IMR-90 (cell line): ENCODE measurements around the gene CETP. TPM values are rescaled to one million over a fixed set of nuclear protein-coding genes. Genes with fewer than 3 reads are reported as not detected.

Experiments
- ATAC-seq: fragments of 200-7000 bp; cut with Tn5 transposase; 2 replicates; pipeline ENCODE4 v1.9.1; 2020; ENCODE audit warnings: low read depth, mild to moderate bottlenecking, moderate library complexity
- BruUV-seq: library from RNA; stranded (reverse); fragments of 400-500 nt; replicated peaks from 2 replicates; lab custom pipeline; 2021; lab: Mats Ljungman, UMichigan
- CTCF ChIA-PET: fragments of 300-600 bp; formaldehyde crosslinking; extraction: SDS; loops from one replicate; lab custom pipeline; 2021; ENCODE audit warnings: antibody characterized with exemption; lab: Yijun Ruan, JAX
- POLR2A ChIA-PET: fragments of 300-600 bp; sonication (Branson Sonifier 250); formaldehyde crosslinking; loops from one replicate; lab custom pipeline; 2022; ENCODE audit warnings: antibody characterized with exemption; ENCODE audit not compliant: unreplicated experiment; lab: Charles Lee
- DNase-seq: peaks from one replicate; pipeline ENCODE4 v3.0.0; 2013
- H2AFZ ChIP-seq: replicated peaks from 2 replicates; pipeline ENCODE3; 2013; ENCODE audit warnings: low read length, mild to moderate bottlenecking; ENCODE audit not compliant: poor library complexity
- H2AK5ac ChIP-seq: 2 replicates; pipeline ENCODE4 v1.6.1; 2013; ENCODE audit warnings: low read depth, low read length, inconsistent platforms
- H2AK9ac ChIP-seq: replicated peaks from 2 replicates; pipeline ENCODE3; 2013; ENCODE audit warnings: mild to moderate bottlenecking, low read depth, low read length, moderate library complexity; ENCODE audit not compliant: poor library complexity
- H2BK120ac ChIP-seq: 2 replicates; pipeline ENCODE4 v1.6.1; 2013; ENCODE audit warnings: low read depth, low read length, inconsistent platforms
- H2BK15ac ChIP-seq: 3 replicates; pipeline ENCODE4 v1.6.1; 2013; ENCODE audit warnings: low read depth, low read length, inconsistent platforms
- H2BK20ac ChIP-seq: 2 replicates; pipeline ENCODE4 v1.6.1; 2013; ENCODE audit warnings: low read depth, mild to moderate bottlenecking, inconsistent platforms, low read length, moderate library complexity
- H2BK5ac ChIP-seq: 2 replicates; pipeline ENCODE4 v1.6.1; 2013; ENCODE audit warnings: mild to moderate bottlenecking, low read depth, low read length, inconsistent platforms; ENCODE audit not compliant: poor library complexity, severe bottlenecking
- H3K14ac ChIP-seq: replicated peaks from 2 replicates; pipeline ENCODE4 v1.6.1; 2013; ENCODE audit warnings: low read depth, low read length, inconsistent platforms
- H3K18ac ChIP-seq: 2 replicates; pipeline ENCODE4 v1.6.1; 2013; ENCODE audit warnings: low read depth, low read length, control low read depth
- H3K23ac ChIP-seq: 2 replicates; pipeline ENCODE4 v1.6.1; 2013; ENCODE audit warnings: low read depth, low read length, inconsistent platforms
- H3K27ac ChIP-seq: 2 replicates; pipeline ENCODE4 v1.5.1; 2013; ENCODE audit warnings: mild to moderate bottlenecking, control low read depth, low read length; ENCODE audit not compliant: insufficient read depth
- H3K27me3 ChIP-seq: 2 replicates; pipeline ENCODE4 v1.6.1; 2013; ENCODE audit warnings: low read length; ENCODE audit not compliant: control insufficient read depth, insufficient read depth
- H3K36me3 ChIP-seq: 2 replicates; pipeline ENCODE4 v1.6.1; 2013; ENCODE audit warnings: low read length, mixed read lengths; ENCODE audit not compliant: control insufficient read depth, insufficient read depth
- H3K4ac ChIP-seq: 2 replicates; pipeline ENCODE4 v1.6.1; 2013; ENCODE audit warnings: low read depth, low read length, inconsistent platforms
- H3K4me1 ChIP-seq: 2 replicates; pipeline ENCODE4 v1.6.1; 2013; ENCODE audit warnings: low read length, mixed read lengths; ENCODE audit not compliant: control insufficient read depth, insufficient read depth
- H3K4me2 ChIP-seq: 2 replicates; pipeline ENCODE4 v1.6.1; 2013; ENCODE audit warnings: low read depth, mild to moderate bottlenecking, control low read depth, low read length, moderate library complexity
- H3K4me3 ChIP-seq: 2 replicates; pipeline ENCODE4 v1.5.1; 2013; ENCODE audit warnings: low read depth, mild to moderate bottlenecking, control low read depth, low read length, moderate library complexity; ENCODE audit not compliant: insufficient read depth
- H3K56ac ChIP-seq: 2 replicates; pipeline ENCODE4 v1.6.1; 2013; ENCODE audit warnings: low read length, inconsistent platforms; ENCODE audit not compliant: insufficient read depth; ENCODE audit errors: extremely low read depth
- H3K79me1 ChIP-seq, 2 experiments: 2 replicates each; pipeline ENCODE4 v1.6.1; 2013; ENCODE audit warnings: low read length in 2 of 2, inconsistent platforms in 1 of 2, low read depth in 1 of 2
- H3K9ac ChIP-seq: 2 replicates; pipeline ENCODE4 v1.6.1; 2013; ENCODE audit warnings: low read depth, low read length, control low read depth
- H3K9me1 ChIP-seq: 2 replicates; pipeline ENCODE4 v1.6.1; 2013; ENCODE audit warnings: low read length, inconsistent platforms; ENCODE audit not compliant: insufficient read depth
- H3K9me3 ChIP-seq: 2 replicates; pipeline ENCODE4 v1.6.1; 2013; ENCODE audit warnings: low read length; ENCODE audit not compliant: control insufficient read depth, insufficient read depth
- H4K20me1 ChIP-seq: 2 replicates; pipeline ENCODE4 v1.6.1; 2013; ENCODE audit warnings: low read length, inconsistent platforms; ENCODE audit not compliant: insufficient read depth
- H4K5ac ChIP-seq: 2 replicates; pipeline ENCODE4 v1.6.1; 2013; ENCODE audit warnings: mild to moderate bottlenecking, low read depth, low read length, control low read depth
- H4K8ac ChIP-seq, 2 experiments: 2 replicates each; pipeline ENCODE4 v1.6.1; 2013; ENCODE audit warnings: low read depth in 2 of 2, low read length in 2 of 2, control low read depth in 1 of 2, inconsistent platforms in 1 of 2
- H4K91ac ChIP-seq: 2 replicates; pipeline ENCODE4 v1.6.1; 2013; ENCODE audit warnings: low read depth, low read length, inconsistent platforms; ENCODE audit not compliant: insufficient read depth
- BHLHE40 ChIP-seq: fragments of 150-350 bp; IDR thresholded peaks from 2 replicates; pipeline ENCODE4 v1.6.1; 2016; ENCODE audit warnings: mild to moderate bottlenecking, low read depth, low read length
- CEBPB ChIP-seq: IDR thresholded peaks from 2 replicates; pipeline ENCODE4 v1.6.1; 2012; ENCODE audit warnings: low read depth, low read length, improper control_type of control experiment
- CHD1 ChIP-seq: IDR thresholded peaks from 2 replicates; pipeline ENCODE4 v1.6.1; 2012; ENCODE audit warnings: low read depth, low read length, improper control_type of control experiment
- FOS ChIP-seq: fragments of 150-350 bp; IDR thresholded peaks from 2 replicates; pipeline ENCODE4 v1.6.1; 2016; ENCODE audit warnings: low read depth, low read length
- MAFK ChIP-seq: IDR thresholded peaks from 2 replicates; pipeline ENCODE4 v1.6.1; 2012; ENCODE audit warnings: low read depth, low read length, improper control_type of control experiment
- MXI1 ChIP-seq: IDR thresholded peaks from 2 replicates; pipeline ENCODE4 v1.6.1; 2012; ENCODE audit warnings: low read depth, mild to moderate bottlenecking, low read length, moderate library complexity, borderline replicate concordance
- POLR2A ChIP-seq: IDR thresholded peaks from 2 replicates; pipeline ENCODE4 v1.6.1; 2012; ENCODE audit warnings: mild to moderate bottlenecking, low read depth, low read length
- RAD21 ChIP-seq: IDR thresholded peaks from 2 replicates; pipeline ENCODE4 v1.6.1; 2012; ENCODE audit warnings: low read length, improper control_type of control experiment
- RCOR1 ChIP-seq: IDR thresholded peaks from 2 replicates; pipeline ENCODE4 v1.6.1; 2012; ENCODE audit warnings: mild to moderate bottlenecking, low read length, improper control_type of control experiment; ENCODE audit not compliant: insufficient replicate concordance
- RFX5 ChIP-seq: IDR thresholded peaks from 2 replicates; pipeline ENCODE4 v1.8.0; 2012; ENCODE audit warnings: low read depth, mild to moderate bottlenecking, low read length, moderate library complexity
- SMC3 ChIP-seq: fragments of 150-350 bp; IDR thresholded peaks from 2 replicates; pipeline ENCODE4 v1.6.1; 2016; ENCODE audit warnings: low read depth, mild to moderate bottlenecking, antibody characterized with exemption, low read length, moderate library complexity
- WGBS, 2 experiments: methylation state at CpG; one replicate each; pipeline versions ENCODE4 v1.1.5 to v1.1.7; 2013; ENCODE audit warnings: missing lambda C conversion rate in 2 of 2; ENCODE audit not compliant: insufficient read length in 1 of 2; ENCODE audit errors: extremely low coverage in 2 of 2; 5-methylcytosine and 5-hydroxymethylcytosine counted together
- dilution Hi-C: fragments of 300-500 bp; cut with HindIII; formaldehyde crosslinking; loops from one replicate; pipeline ENCODE4 v1.14.3; 2018; ENCODE audit warnings: low sequenced_read_pairs; ENCODE audit not compliant: unreplicated experiment
- in situ Hi-C: fragments of 300-500 bp; cut with MboI; formaldehyde crosslinking; loops from 3 replicates; pipeline ENCODE4 v1.14.3; 2019; ENCODE audit warnings: low sequenced_read_pairs, inconsistent platforms, mixed read lengths
- intact Hi-C: fragments of 100-400 bp; cut with micrococcal nuclease; formaldehyde crosslinking; loops from 2 replicates; pipeline ENCODE4 v1.10.0; 2022
- polyA plus RNA-seq, 3 experiments: library from polyadenylated mRNA; depleted of rRNA; stranded (reverse); fragments of >200 nt; gene quantifications; 2 replicates each; pipeline ENCODE4 v1.2.3, GENCODE V29; 2012; ENCODE audit warnings: low replicate concordance in 1 of 3
- total RNA-seq: library from RNA; depleted of rRNA; stranded (reverse); fragments of >200 nt; gene quantifications from 2 replicates; pipeline ENCODE4 v1.2.3, GENCODE V29; 2012
- TF ChIP-seq, protein P1 (sequence below): conservative IDR thresholded peaks from 2 replicates; pipeline ENCODE4 v1.5.1; 2012; ENCODE audit warnings: mild to moderate bottlenecking, low read depth, low read length, improper control_type of control experiment
- TF ChIP-seq, protein P2 (sequence below): fragments of 150-350 bp; IDR thresholded peaks from 2 replicates; pipeline ENCODE4 v1.6.1; 2017; ENCODE audit warnings: mild to moderate bottlenecking, antibody characterized with exemption, low read length, low read depth
- TF ChIP-seq, protein P3 (sequence below): fragments of 150-350 bp; IDR thresholded peaks from 2 replicates; pipeline ENCODE4 v1.6.1; 2016; ENCODE audit warnings: low read depth, mild to moderate bottlenecking, low read length, moderate library complexity, borderline replicate concordance

Gene CETP
- total and polyA plus RNA-seq, 2 of the 4 experiments (the other 2 are of a cell fraction): not detected

DNA sequence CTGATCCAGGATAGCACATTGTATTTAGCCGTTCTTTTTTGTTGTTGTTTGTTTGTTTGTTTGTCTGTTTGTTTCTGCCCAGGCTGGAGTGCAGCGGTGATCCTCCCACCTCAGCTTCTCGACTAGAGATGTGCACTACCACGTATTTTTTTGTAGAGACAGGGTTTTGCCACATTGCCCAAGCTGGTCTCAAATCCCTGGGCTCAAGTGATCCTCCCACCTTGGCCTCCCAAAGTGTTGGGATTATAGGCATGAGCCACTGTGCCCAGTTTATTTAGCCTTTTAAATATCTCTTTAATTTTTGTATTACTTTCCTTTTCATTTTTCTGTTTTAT, 18.4 kb downstream of the CETP start:
- Histone ChIP-seq H3K14ac (no peak overlapping the region), H4K5ac (no peak overlapping the region), H3K4me3 (no peak overlapping the region), H2AFZ (no peak overlapping the region), H3K27ac (no peak overlapping the region), H3K4me1 (peaks cover under 1% of the 10 kb centered on the region), H3K4ac (no peak overlapping the region), H4K91ac (no peak overlapping the region), H3K79me1 (peaks cover 6 to 7% of the 10 kb centered on the region in 2 experiments; a peak in 3 of 4 replicates), H2BK5ac (no peak overlapping the region), H4K8ac (no peak overlapping the region), H2BK20ac (no peak overlapping the region), H3K9me3 (no peaks in the 10 kb centered on the region), H3K36me3 (no peaks in the 10 kb centered on the region), H3K4me2 (no peak overlapping the region), H3K9ac (no peak overlapping the region), H2AK9ac (no peak overlapping the region), H3K56ac (no peak overlapping the region), H3K9me1 (peaks cover 5% of the 10 kb centered on the region), H3K18ac (no peak overlapping the region), H4K20me1 (no peaks in the 10 kb centered on the region), H3K27me3 (peaks cover 2% of the 10 kb centered on the region; the same call in 1 of the 2 replicates), H2BK120ac (no peak overlapping the region), H3K23ac (no peak overlapping the region), H2BK15ac (no peak overlapping the region), H2AK5ac (no peak overlapping the region)
- WGBS, 2 experiments: 35% methylated on average over 2 of the region's 4 CpGs; no CpG with 5 or more reads in 1 of the 2 experiments
- dilution Hi-C loops: no loop called here
- ChIA-PET POLR2A (no interaction called here), CTCF (no interaction called here)
- intact Hi-C loops: no loop called here
- in situ Hi-C loops: no loop called here
- no TSS peak for BruUV-seq
- TF ChIP-seq RFX5 (no peak), BHLHE40 (no peak), CHD1 (no peak), MAFK (no peak), FOS (no peak), RCOR1 (no peak), SMC3 (no peak), MXI1 (no peak), CEBPB (no peak), RAD21 (no peak), POLR2A (no peak)
- TF ChIP-seq, protein P1, sequence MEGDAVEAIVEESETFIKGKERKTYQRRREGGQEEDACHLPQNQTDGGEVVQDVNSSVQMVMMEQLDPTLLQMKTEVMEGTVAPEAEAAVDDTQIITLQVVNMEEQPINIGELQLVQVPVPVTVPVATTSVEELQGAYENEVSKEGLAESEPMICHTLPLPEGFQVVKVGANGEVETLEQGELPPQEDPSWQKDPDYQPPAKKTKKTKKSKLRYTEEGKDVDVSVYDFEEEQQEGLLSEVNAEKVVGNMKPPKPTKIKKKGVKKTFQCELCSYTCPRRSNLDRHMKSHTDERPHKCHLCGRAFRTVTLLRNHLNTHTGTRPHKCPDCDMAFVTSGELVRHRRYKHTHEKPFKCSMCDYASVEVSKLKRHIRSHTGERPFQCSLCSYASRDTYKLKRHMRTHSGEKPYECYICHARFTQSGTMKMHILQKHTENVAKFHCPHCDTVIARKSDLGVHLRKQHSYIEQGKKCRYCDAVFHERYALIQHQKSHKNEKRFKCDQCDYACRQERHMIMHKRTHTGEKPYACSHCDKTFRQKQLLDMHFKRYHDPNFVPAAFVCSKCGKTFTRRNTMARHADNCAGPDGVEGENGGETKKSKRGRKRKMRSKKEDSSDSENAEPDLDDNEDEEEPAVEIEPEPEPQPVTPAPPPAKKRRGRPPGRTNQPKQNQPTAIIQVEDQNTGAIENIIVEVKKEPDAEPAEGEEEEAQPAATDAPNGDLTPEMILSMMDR: no peak
- TF ChIP-seq, protein P2, sequence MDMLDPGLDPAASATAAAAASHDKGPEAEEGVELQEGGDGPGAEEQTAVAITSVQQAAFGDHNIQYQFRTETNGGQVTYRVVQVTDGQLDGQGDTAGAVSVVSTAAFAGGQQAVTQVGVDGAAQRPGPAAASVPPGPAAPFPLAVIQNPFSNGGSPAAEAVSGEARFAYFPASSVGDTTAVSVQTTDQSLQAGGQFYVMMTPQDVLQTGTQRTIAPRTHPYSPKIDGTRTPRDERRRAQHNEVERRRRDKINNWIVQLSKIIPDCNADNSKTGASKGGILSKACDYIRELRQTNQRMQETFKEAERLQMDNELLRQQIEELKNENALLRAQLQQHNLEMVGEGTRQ: no peak
- TF ChIP-seq, protein P3, sequence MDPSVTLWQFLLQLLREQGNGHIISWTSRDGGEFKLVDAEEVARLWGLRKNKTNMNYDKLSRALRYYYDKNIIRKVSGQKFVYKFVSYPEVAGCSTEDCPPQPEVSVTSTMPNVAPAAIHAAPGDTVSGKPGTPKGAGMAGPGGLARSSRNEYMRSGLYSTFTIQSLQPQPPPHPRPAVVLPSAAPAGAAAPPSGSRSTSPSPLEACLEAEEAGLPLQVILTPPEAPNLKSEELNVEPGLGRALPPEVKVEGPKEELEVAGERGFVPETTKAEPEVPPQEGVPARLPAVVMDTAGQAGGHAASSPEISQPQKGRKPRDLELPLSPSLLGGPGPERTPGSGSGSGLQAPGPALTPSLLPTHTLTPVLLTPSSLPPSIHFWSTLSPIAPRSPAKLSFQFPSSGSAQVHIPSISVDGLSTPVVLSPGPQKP: no peak
- ATAC-seq (no peak), DNase-seq (no peak)
